ENCODE results near the gene FYTTD1.

GRCh38 chr3:197756704-197757103 lies 7.0 kb downstream of the FYTTD1 start:
- TF ChIP-seq, protein P1, sequence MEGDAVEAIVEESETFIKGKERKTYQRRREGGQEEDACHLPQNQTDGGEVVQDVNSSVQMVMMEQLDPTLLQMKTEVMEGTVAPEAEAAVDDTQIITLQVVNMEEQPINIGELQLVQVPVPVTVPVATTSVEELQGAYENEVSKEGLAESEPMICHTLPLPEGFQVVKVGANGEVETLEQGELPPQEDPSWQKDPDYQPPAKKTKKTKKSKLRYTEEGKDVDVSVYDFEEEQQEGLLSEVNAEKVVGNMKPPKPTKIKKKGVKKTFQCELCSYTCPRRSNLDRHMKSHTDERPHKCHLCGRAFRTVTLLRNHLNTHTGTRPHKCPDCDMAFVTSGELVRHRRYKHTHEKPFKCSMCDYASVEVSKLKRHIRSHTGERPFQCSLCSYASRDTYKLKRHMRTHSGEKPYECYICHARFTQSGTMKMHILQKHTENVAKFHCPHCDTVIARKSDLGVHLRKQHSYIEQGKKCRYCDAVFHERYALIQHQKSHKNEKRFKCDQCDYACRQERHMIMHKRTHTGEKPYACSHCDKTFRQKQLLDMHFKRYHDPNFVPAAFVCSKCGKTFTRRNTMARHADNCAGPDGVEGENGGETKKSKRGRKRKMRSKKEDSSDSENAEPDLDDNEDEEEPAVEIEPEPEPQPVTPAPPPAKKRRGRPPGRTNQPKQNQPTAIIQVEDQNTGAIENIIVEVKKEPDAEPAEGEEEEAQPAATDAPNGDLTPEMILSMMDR (IDR thresholded peaks at IDR 0.05; ENCODE audit: borderline replicate concordance, extremely low read depth, low read length, poor library complexity, severe bottlenecking), result no peak
- TF ChIP-seq EZH2 (IDR thresholded peaks at IDR 0.05; ENCODE audit: borderline replicate concordance, low read depth, low read length, severe bottlenecking), result no peak
